Activated T-helper 1 cell treated with anti-CD3 and anti-CD28 coated beads, Interleukin-12 subunit alpha, Interleukin-12 subunit beta, Interleukin-2, Interleukin-4 antibody, amounts not matched to agents 30 ng/mL and 10 ng/mL and 1 ng/mL, durations not matched to agents 14 hours and 24 hours and 36 hours (primary cell): Measurements from ENCODE around the gene CC2D1A. TPM values are rescaled to one million over a fixed set of nuclear protein-coding genes. Genes with fewer than 3 reads are reported as not detected.

Experiments
- DNase-seq: peaks from one replicate; pipeline ENCODE4 v3.0.0; 2021; ENCODE audit warnings: low spot score
- H3K27ac Mint-ChIP-seq: one replicate; pipeline ENCODE4 v1.8.0; 2021; ENCODE audit warnings: mild to moderate bottlenecking, mixed read lengths
- H3K27me3 Mint-ChIP-seq: one replicate; pipeline ENCODE4 v1.8.0; 2022; ENCODE audit warnings: mild to moderate bottlenecking, moderate library complexity, mixed read lengths; ENCODE audit not compliant: insufficient read depth
- H3K36me3 Mint-ChIP-seq: one replicate; pipeline ENCODE4 v1.8.0; 2021; ENCODE audit warnings: low read depth, mixed read lengths
- H3K4me1 Mint-ChIP-seq: one replicate; pipeline ENCODE4 v1.8.0; 2021; ENCODE audit warnings: low read depth, mixed read lengths
- H3K4me3 Mint-ChIP-seq: one replicate; pipeline ENCODE4 v1.8.0; 2021; ENCODE audit warnings: mild to moderate bottlenecking, moderate library complexity, mixed read lengths
- H3K9me3 Mint-ChIP-seq: one replicate; pipeline ENCODE4 v1.8.0; 2021; ENCODE audit warnings: mixed read lengths
- intact Hi-C: fragments of 100-400 bp; cut with micrococcal nuclease; formaldehyde crosslinking; loops from one replicate; pipeline ENCODE4 v1.15.1; 2024
- total RNA-seq: library from RNA; stranded (reverse); gene quantifications from 2 replicates; pipeline ENCODE4 v1.2.3, GENCODE V29; 2022

The CC2D1A gene
- total RNA-seq, 1 donor from 2014 or later = 45.6 TPM

GRCh38 chr19:13937479-13938300, 31.7 kb downstream of the CC2D1A start:
- intact Hi-C loops = no loop called here

GRCh38 chr19:13938301-13939064, 32.5 kb downstream of the CC2D1A start, which contains the start of gene PODNL1:
PODNL1 (minus strand) TSS chr19:13938417; CDS start chr19:13938181, 236 bp downstream.
- Mint-ChIP-seq H3K9me3 (no peaks in the 10 kb centered on the region), H3K4me3 (no peak within 1 kb of the TSS), H3K36me3 (no peaks in the 10 kb centered on the region), H3K27me3 (peaks cover 7% of the 10 kb centered on the region), H3K27ac (no peak within 1 kb of the TSS), H3K4me1 (no peaks in the 10 kb centered on the region)
- intact Hi-C loops = no loop called here
- no peak for DNase-seq

More at GRCh38 chr19:13937479-13938300, 31.7 kb downstream of the CC2D1A start:
- DNase-seq = no peak
- Mint-ChIP-seq H3K27me3 (peaks cover 7% of the 10 kb centered on the region), H3K4me3 (no peak overlapping the region), H3K4me1 (no peaks in the 10 kb centered on the region), H3K9me3 (no peaks in the 10 kb centered on the region), H3K36me3 (no peaks in the 10 kb centered on the region), H3K27ac (no peak overlapping the region)

DNA sequence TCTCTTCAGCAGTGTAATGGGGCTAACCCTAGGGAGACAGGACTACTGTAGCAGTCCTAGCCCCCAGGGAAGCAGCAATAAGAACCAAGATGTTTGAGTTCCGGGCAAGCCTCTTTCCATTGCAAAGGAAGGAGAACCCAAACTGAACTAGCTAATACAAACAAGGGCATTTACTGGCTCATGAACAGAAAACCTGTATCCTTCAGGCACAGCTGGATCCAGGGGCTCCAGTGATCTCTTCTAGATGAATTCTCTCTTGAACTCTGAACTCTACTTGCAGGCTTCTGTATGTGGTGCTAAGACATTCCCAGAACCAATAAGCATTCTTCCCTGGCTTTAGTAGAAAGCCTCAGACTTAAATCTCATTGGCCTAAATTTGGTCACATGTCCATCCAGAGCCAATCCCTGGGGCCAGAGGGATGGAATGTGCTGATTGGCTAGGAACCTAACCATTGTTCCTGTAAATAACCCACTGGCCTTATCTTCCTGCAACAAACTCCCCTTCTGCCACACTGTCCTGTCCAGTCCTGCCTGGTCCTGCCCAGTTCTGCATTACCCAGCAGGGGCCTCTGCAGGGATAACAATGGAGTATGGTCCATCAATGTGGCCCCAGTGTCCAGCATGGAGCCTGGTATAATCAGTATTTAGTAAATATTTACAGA, 36.2 kb downstream of the CC2D1A start:
- Mint-ChIP-seq H3K4me1 (no peaks in the 10 kb centered on the region), H3K27ac (no peak overlapping the region), H3K36me3 (no peaks in the 10 kb centered on the region), H3K9me3 (no peaks in the 10 kb centered on the region), H3K27me3 (peaks cover 5% of the 10 kb centered on the region), H3K4me3 (no peak overlapping the region)
- intact Hi-C loops = no loop called here
- no peak for DNase-seq

DNA sequence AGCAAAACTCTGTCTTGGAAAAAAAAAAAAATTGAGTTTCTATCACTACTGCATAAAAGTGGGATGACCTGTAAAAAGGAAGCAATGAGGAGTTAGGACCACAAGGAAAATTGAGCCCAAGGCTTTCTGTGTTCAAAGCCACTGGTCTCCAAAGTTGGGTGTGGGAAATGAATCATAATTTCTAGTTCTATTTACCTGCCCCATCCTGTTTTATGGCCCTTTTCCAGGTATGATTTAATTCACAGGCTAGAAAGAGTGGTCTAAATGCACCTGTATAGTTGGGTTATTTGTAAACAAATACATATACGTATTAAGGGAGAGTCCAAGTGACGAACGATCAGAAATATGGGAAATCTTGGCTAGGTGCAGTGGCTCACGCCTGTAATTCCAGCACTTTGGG, 40.4 kb downstream of the CC2D1A start:
- Mint-ChIP-seq H3K4me1 (no peaks in the 10 kb centered on the region), H3K9me3 (no peaks in the 10 kb centered on the region), H3K27me3 (peaks cover 2% of the 10 kb centered on the region), H3K36me3 (no peaks in the 10 kb centered on the region), H3K4me3 (no peak overlapping the region), H3K27ac (no peak overlapping the region)
- no peak for DNase-seq
- intact Hi-C loops = no loop called here

DNA sequence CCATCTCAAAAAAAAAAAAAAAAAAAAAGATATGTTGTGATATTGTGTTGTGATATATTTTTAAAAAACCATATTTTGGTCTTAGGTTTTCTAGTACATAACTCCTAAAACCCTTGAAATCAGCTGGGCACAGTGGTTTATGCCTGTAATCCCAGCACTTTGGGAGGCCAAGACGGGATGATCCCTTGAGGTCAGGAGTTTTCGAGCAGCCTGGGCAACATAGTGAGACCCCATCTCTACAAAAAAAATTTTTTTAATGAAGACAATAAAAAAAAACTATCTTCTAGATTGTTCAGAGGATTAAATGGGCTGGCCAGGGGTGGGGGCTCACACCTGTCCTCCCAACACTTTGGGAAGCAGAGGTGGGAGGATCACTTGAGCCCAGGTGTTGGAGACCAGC, 45.0 kb downstream of the CC2D1A start:
- no peak for DNase-seq
- Mint-ChIP-seq H3K4me1 (peaks cover 17% of the 10 kb centered on the region), H3K27me3 (no peaks in the 10 kb centered on the region), H3K4me3 (no peak overlapping the region), H3K36me3 (peaks cover 4% of the 10 kb centered on the region), H3K9me3 (no peaks in the 10 kb centered on the region), H3K27ac (no peak overlapping the region)
- intact Hi-C loops = loop anchor here (5.0 kb wide), 1 partner anchor 154 kb away; the partner anchor contains the start of gene ZSWIM4

DNA sequence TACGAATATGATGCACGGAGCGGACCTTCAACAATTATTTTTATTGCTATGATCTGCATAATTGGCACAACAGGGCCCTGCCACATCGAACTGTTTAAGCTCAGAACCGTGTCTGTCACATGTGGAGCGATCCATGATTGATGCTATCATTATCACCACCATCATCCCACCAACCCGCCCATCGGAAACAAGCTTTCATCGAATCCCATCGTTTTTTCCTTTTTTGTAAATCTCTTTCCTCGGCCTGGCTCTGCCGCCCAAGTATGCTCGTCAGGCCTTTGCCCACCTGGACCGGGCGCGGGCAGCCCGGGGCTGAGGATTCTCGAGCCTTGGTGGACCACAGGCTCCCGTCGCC, 45.8 kb downstream of the CC2D1A start:
- no peak for DNase-seq
- peak overlapping the region; percentile 86 for H3K27ac Mint-ChIP-seq
- peak overlapping the region; percentile 96 for H3K4me3 Mint-ChIP-seq
- peaks cover 17% of the 10 kb centered on the region for H3K4me1 Mint-ChIP-seq
- peaks cover 8% of the 10 kb centered on the region for H3K36me3 Mint-ChIP-seq
- no peaks in the 10 kb centered on the region for H3K9me3 Mint-ChIP-seq
- intact Hi-C loops = loop anchor here (1.0 to 5.0 kb wide), 8 partner anchors 35 to 186 kb away; partner anchors contain the start of genes BRME1, CC2D1A, MISP3 and RFX1
- H3K27me3 Mint-ChIP-seq = no peaks in the 10 kb centered on the region

GRCh38 chr19:13952154-13952930, 46.3 kb downstream of the CC2D1A start, which contains the start of gene DCAF15:
DCAF15 (plus strand) TSS chr19:13952509; CDS start chr19:13952513, 4 bp downstream.
- peaks cover 17% of the 10 kb centered on the region for H3K4me1 Mint-ChIP-seq
- H3K9me3 Mint-ChIP-seq = no peaks in the 10 kb centered on the region
- H3K4me3 Mint-ChIP-seq = peak within 1 kb of the TSS; percentile 96
- no peaks in the 10 kb centered on the region for H3K27me3 Mint-ChIP-seq
- peak within 1 kb of the TSS; percentile 86 for H3K27ac Mint-ChIP-seq
- H3K36me3 Mint-ChIP-seq = peaks cover 10% of the 10 kb centered on the region
- DNase-seq = peak; percentile 99
- intact Hi-C loops = loop anchor here (1.0 to 5.0 kb wide), 8 partner anchors 34 to 185 kb away; partner anchors contain the start of genes BRME1, CC2D1A, MISP3 and RFX1

DNA sequence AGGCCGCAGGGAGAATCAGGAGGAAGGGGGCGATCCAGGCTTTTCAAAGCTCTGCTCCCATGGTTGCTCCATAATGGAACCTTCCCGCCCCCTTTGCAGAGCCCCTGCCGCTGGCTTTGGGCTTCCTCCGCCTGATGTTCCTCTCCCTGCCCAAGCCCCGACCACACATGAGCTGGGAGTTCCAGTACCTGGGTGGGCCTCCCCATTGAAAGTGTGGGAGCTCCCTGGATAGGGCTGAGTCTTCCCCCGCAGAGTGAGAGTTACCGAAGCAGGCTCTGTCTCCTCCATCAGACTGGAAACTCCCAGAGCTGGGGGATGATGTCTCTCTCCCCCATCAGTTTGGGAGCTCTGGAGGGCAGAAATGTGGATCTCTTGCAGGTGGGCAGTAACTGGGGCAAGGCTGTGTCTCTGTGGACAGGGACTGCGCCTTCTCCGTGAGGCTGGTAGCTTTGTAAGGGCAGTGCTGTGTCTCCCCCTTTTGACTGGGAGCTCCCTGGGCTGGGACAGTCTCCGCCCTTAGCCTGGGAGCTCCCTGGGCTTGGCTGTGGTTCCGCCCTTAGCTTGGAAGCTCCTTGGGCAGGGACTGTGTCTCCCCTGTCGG, 47.0 kb downstream of the CC2D1A start:
- intact Hi-C loops = loop anchor here (1.0 to 5.0 kb wide), 8 partner anchors 33 to 184 kb away; partner anchors contain the start of genes BRME1, CC2D1A, MISP3 and RFX1
- H3K27ac Mint-ChIP-seq = peak overlapping the region; percentile 63
- H3K36me3 Mint-ChIP-seq = peaks cover 10% of the 10 kb centered on the region
- no peaks in the 10 kb centered on the region for H3K9me3 Mint-ChIP-seq
- H3K4me3 Mint-ChIP-seq = peak overlapping the region; percentile 88
- peaks cover 17% of the 10 kb centered on the region for H3K4me1 Mint-ChIP-seq
- H3K27me3 Mint-ChIP-seq = no peaks in the 10 kb centered on the region
- DNase-seq = no peak

GRCh38 chr19:13954185-13954584, 48.2 kb downstream of the CC2D1A start:
- peaks cover 17% of the 10 kb centered on the region for H3K4me1 Mint-ChIP-seq
- peak overlapping the region; percentile 88 for H3K4me3 Mint-ChIP-seq
- intact Hi-C loops = loop anchor here (5.0 kb wide), 1 partner anchor 157 kb away; the partner anchor contains the start of gene ZSWIM4
- H3K27ac Mint-ChIP-seq = no peak overlapping the region
- H3K9me3 Mint-ChIP-seq = no peaks in the 10 kb centered on the region
- no peak for DNase-seq
- no peaks in the 10 kb centered on the region for H3K27me3 Mint-ChIP-seq
- peaks cover 10% of the 10 kb centered on the region for H3K36me3 Mint-ChIP-seq

DNA sequence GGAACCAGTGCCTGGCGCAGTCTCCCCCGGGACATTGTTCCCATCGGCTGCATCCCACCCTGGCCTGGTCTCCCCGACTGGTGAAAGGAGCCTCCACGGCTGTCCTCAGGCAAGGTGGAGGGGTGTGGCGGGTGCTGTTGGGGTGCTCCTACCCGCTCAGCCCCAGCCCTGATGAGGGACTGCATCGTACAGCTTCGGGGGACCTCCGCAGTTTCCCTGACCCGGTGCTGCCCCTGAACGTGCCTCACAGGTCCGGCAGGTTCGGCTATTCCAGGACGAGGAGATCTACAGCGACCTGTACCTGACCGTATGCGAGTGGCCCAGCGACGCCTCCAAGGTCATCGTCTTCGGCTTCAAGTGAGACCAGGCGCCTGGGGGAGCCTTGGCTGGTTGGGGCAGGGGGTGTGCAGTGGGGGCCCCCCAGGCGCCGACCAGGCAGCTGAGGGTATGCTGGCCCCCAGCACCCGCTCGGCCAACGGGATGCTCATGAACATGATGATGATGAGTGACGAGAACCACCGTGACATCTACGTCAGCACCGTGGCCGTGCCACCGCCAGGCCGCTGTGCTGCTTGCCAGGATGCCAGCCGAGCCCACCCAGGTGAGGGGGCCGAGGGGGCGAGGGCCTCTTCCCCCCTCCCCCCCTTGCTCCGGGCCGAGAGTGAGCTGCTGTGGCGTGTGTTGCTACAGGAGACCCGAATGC, 49.8 kb downstream of the CC2D1A start:
- peaks cover 17% of the 10 kb centered on the region for H3K4me1 Mint-ChIP-seq
- DNase-seq = no peak
- no peaks in the 10 kb centered on the region for H3K9me3 Mint-ChIP-seq
- H3K4me3 Mint-ChIP-seq = no peak overlapping the region
- H3K27me3 Mint-ChIP-seq = no peaks in the 10 kb centered on the region
- H3K27ac Mint-ChIP-seq = no peak overlapping the region
- intact Hi-C loops = no loop called here
- H3K36me3 Mint-ChIP-seq = peaks cover 13% of the 10 kb centered on the region

- intact Hi-C loops = no loop called here
- no peak for DNase-seq
- Mint-ChIP-seq H3K4me3 (no peak overlapping the region), H3K27me3 (no peaks in the 10 kb centered on the region), H3K9me3 (no peaks in the 10 kb centered on the region), H3K36me3 (peaks cover 15% of the 10 kb centered on the region), H3K27ac (no peak overlapping the region), H3K4me1 (peaks cover 17% of the 10 kb centered on the region)
These were observed 50.4 kb downstream of the CC2D1A start for GRCh38 chr19:13956365-13956744.
